ENCODE measurements around the gene GNG4. TPM values are rescaled to one million over a fixed set of nuclear protein-coding genes. Genes with fewer than 3 reads are reported as not detected.
"Not testable (repeated sequence)": the region's sequence is repeated elsewhere in the genome, so short reads cannot be mapped to it uniquely, and the experiment has no call there.

The GNG4 gene
- total and polyA plus RNA-seq, 4 donors = 0.11 to 0.57 (median 0.21) TPM; not detected in 1

DNA sequence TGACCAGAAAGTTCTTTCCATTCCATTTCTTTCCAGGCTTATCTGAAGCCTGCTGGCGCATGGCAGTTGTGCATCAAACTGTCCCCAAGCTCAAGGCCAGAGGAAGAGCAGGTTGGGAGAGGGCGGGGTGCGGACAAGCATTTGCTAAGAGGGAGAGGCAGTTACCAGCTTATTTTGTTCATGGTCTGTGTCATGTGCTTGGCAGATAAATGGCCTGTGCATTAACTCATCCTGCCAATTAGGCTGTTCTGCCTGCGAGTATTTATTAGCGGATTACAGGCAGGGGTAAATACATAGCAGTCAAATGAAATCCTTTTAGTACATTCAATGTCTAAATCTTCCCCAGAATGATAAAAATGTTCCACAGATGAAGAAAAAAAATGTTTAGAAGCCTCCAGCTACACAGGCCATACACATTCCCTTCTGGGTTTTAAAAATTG, 96.5 kb downstream of the GNG4 start:
- no peak overlapping the region for H3K9ac ChIP-seq (ENCODE audit: insufficient read depth in 1 of 2, low read length in 2 of 2)
- no peak for ATAC-seq (ENCODE audit: insufficient read depth, low FRiP score)
- H3K27me3 ChIP-seq (ENCODE audit: control insufficient read depth in 3 of 3, insufficient read depth in 3 of 3, low read length in 2 of 3) = no peaks in the 10 kb centered on the region
- H3K9me3 ChIP-seq (ENCODE audit: control insufficient read depth in 4 of 4, insufficient read depth in 3 of 4, low read length in 3 of 4) = peaks cover 0 to 6% (median 0%) of the 10 kb centered on the region in 4 donors
- no peaks in the 10 kb centered on the region for H3K4me1 ChIP-seq (ENCODE audit: control insufficient read depth in 5 of 5, insufficient read depth in 5 of 5, low read length in 5 of 5)
- no peak overlapping the region for H3K4me3 ChIP-seq
- TF ChIP-seq CTCF (IDR thresholded peaks at IDR 0.05; ENCODE audit: control extremely low read depth, extremely low read depth) = no peak
- no peak for DNase-seq
- WGBS, 2 donors = 92 to 93% methylated on average over 5 of the region's 5 CpGs
- H3K36me3 ChIP-seq (ENCODE audit: control insufficient read depth in 4 of 4, insufficient read depth in 4 of 4, low read length in 4 of 4) = no peaks in the 10 kb centered on the region
- H3K27ac ChIP-seq (ENCODE audit: low read depth in 1 of 2, low read length in 1 of 2) = no peak overlapping the region

GRCh38 chr1:235552146-235552716, 97.4 kb downstream of the GNG4 start:
- Histone ChIP-seq H3K36me3 (ENCODE audit: control insufficient read depth in 4 of 4, insufficient read depth in 4 of 4, low read length in 4 of 4) (no peaks in the 10 kb centered on the region), H3K9me3 (ENCODE audit: control insufficient read depth in 4 of 4, insufficient read depth in 3 of 4, low read length in 3 of 4) (peaks cover 0 to 6% (median 0%) of the 10 kb centered on the region in 4 donors), H3K9ac (ENCODE audit: insufficient read depth in 1 of 2, low read length in 2 of 2) (no peak overlapping the region), H3K27ac (ENCODE audit: low read depth in 1 of 2, low read length in 1 of 2) (no peak overlapping the region), H3K4me3 (no peak overlapping the region), H3K4me1 (ENCODE audit: control insufficient read depth in 5 of 5, insufficient read depth in 5 of 5, low read length in 5 of 5) (no peaks in the 10 kb centered on the region), H3K27me3 (ENCODE audit: control insufficient read depth in 3 of 3, insufficient read depth in 3 of 3, low read length in 2 of 3) (no peaks in the 10 kb centered on the region)
- no peak for TF ChIP-seq CTCF (IDR thresholded peaks at IDR 0.05; ENCODE audit: control extremely low read depth, extremely low read depth)
- DNase-seq = no peak
- WGBS, 2 donors = 82 to 87% methylated on average over 10 of the region's 10 CpGs
- ATAC-seq (ENCODE audit: insufficient read depth, low FRiP score) = no peak

DNA sequence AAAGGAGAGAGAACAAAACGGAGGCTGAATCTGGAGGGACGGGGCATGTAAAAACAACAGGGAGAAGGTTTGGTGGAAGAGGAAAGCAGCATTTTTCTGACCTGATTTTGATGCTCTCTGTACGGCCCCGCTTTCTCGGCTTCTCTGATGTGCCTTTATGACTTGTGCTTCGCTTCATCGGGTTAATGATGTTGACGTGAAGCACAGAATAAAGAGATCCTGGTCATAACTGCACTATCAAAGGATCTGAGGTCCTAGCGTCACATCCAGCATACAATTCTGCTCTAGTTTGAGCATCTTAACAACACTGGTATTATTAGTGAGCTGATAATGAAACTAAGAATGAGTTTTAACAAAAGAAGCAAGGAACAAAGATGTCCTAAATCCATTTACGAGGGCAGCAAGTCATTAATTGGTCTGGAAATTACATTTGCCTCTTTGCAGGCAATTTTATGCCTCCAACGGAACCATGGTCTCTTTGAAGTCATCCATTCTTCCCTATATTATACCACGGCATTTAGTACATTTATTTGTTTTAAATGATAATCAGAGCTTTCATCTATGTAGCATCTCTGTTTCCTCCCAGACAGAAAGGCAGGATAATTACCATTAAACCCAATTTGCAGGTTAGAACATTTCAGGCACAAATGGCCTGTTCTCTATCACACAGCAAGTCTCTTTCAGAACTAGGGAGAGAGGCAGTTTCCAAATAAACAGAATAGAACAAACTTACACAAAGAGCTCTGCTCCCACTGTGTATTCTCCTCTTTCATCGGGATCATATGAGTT, 100.0 kb downstream of the GNG4 start:
- Histone ChIP-seq H3K4me1 (ENCODE audit: control insufficient read depth in 5 of 5, insufficient read depth in 5 of 5, low read length in 5 of 5) (no peaks in the 10 kb centered on the region), H3K27me3 (ENCODE audit: control insufficient read depth in 3 of 3, insufficient read depth in 3 of 3, low read length in 2 of 3) (no peaks in the 10 kb centered on the region), H3K9ac (ENCODE audit: insufficient read depth in 1 of 2, low read length in 2 of 2) (no peak overlapping the region), H3K36me3 (ENCODE audit: control insufficient read depth in 4 of 4, insufficient read depth in 4 of 4, low read length in 4 of 4) (no peaks in the 10 kb centered on the region), H3K9me3 (ENCODE audit: control insufficient read depth in 4 of 4, insufficient read depth in 3 of 4, low read length in 3 of 4) (peaks cover 0 to 6% (median 0%) of the 10 kb centered on the region in 4 donors), H3K4me3 (no peak overlapping the region), H3K27ac (ENCODE audit: low read depth in 1 of 2, low read length in 1 of 2) (no peak overlapping the region)
- DNase-seq (no peak), ATAC-seq (ENCODE audit: insufficient read depth, low FRiP score) (no peak)
- WGBS, 2 donors = 81 to 85% methylated on average over 13 of the region's 13 CpGs
- no peak for TF ChIP-seq CTCF (IDR thresholded peaks at IDR 0.05; ENCODE audit: control extremely low read depth, extremely low read depth)

- H3K4me3 ChIP-seq; H3K36me3 ChIP-seq (ENCODE audit: control insufficient read depth in 4 of 4, insufficient read depth in 4 of 4, low read length in 4 of 4); H3K9me3 ChIP-seq (ENCODE audit: control insufficient read depth in 4 of 4, insufficient read depth in 3 of 4, low read length in 3 of 4); H3K27me3 ChIP-seq (ENCODE audit: control insufficient read depth in 3 of 3, insufficient read depth in 3 of 3, low read length in 2 of 3); H3K9ac ChIP-seq (ENCODE audit: insufficient read depth in 1 of 2, low read length in 2 of 2); H3K4me1 ChIP-seq (ENCODE audit: control insufficient read depth in 5 of 5, insufficient read depth in 5 of 5, low read length in 5 of 5); ATAC-seq (ENCODE audit: insufficient read depth, low FRiP score); DNase-seq; H3K27ac ChIP-seq (ENCODE audit: low read depth in 1 of 2, low read length in 1 of 2): not testable (repeated sequence)
- 44 to 47% methylated on average over 10 of the region's 10 CpGs for WGBS, 2 donors
Measured at GRCh38 chr1:235546369-235547155, 103.0 kb downstream of the GNG4 start.

Data from lung (tissue), 12 donors.